Fibroblast of lung (primary cell): Measurements from ENCODE around the gene ZNF594. TPM values are rescaled to one million over a fixed set of nuclear protein-coding genes. Genes with fewer than 3 reads are reported as not detected.
"Not testable (repeated sequence)": the region's sequence is repeated elsewhere in the genome, so short reads cannot be mapped to it uniquely, and the experiment has no call there.

Source experiments
- DNase-seq, 2 donors: peaks; one replicate each; pipeline versions ENCODE4 v3.0.0 to v3.0.0-alpha.2; 2010; ENCODE audit warnings: low read depth in 2 of 2
- H2AFZ ChIP-seq: 2 replicates; pipeline ENCODE4 v1.5.1; 2012; ENCODE audit warnings: low read length, control low read depth, inconsistent platforms
- H3K27ac ChIP-seq: 2 replicates; pipeline ENCODE4 v1.5.1; 2011; ENCODE audit warnings: low read length, control low read depth; ENCODE audit not compliant: insufficient read depth
- H3K27me3 ChIP-seq: 2 replicates; pipeline ENCODE4 v1.5.1; 2011; ENCODE audit warnings: mild to moderate bottlenecking, low read length; ENCODE audit not compliant: control insufficient read depth, insufficient read depth
- H3K36me3 ChIP-seq: 2 replicates; pipeline ENCODE4 v1.5.1; 2011; ENCODE audit warnings: low read length; ENCODE audit not compliant: control insufficient read depth, insufficient read depth
- H3K4me1 ChIP-seq: 2 replicates; pipeline ENCODE4 v1.5.1; 2011; ENCODE audit warnings: low read length; ENCODE audit not compliant: control insufficient read depth, insufficient read depth; ENCODE audit errors: extremely low read depth
- H3K4me2 ChIP-seq: 2 replicates; pipeline ENCODE4 v1.5.1; 2011; ENCODE audit warnings: low read length, control low read depth; ENCODE audit not compliant: insufficient read depth; ENCODE audit errors: extremely low read depth
- H3K4me3 ChIP-seq, 4 experiments: fragments of 200-600 bp in 1 of 4; sonication (generic) in 1 of 4; replicated peaks in 1 of 4; 2 replicates each; pipeline ENCODE4 v1.5.1; 2011 to 2016; ENCODE audit warnings: low read length in 4 of 4, low read depth in 3 of 4, mild to moderate bottlenecking in 3 of 4, control low read depth in 2 of 4, inconsistent platforms in 1 of 4, mixed read lengths in 1 of 4; ENCODE audit not compliant: insufficient read depth in 1 of 4; ENCODE audit errors: control extremely low read depth in 1 of 4
- H3K79me2 ChIP-seq: 2 replicates; pipeline ENCODE4 v1.5.1; 2012; ENCODE audit warnings: mild to moderate bottlenecking, low read length, inconsistent platforms; ENCODE audit not compliant: control insufficient read depth, insufficient read depth
- H3K9ac ChIP-seq: 2 replicates; pipeline ENCODE4 v1.5.1; 2011; ENCODE audit warnings: mild to moderate bottlenecking, low read length, control low read depth; ENCODE audit not compliant: insufficient read depth
- H3K9me3 ChIP-seq: 2 replicates; pipeline ENCODE4 v1.5.1; 2012; ENCODE audit warnings: low read depth, low read length; ENCODE audit not compliant: control insufficient read depth, insufficient read depth
- H4K20me1 ChIP-seq: 2 replicates; pipeline ENCODE4 v1.5.1; 2011; ENCODE audit warnings: low read length; ENCODE audit not compliant: control insufficient read depth, insufficient read depth; ENCODE audit errors: extremely low read depth
- CTCF ChIP-seq, 2 donors: IDR thresholded peaks in 1 of 2; conservative IDR thresholded peaks in 1 of 2; 1 replicate in 1 of 2; 2 replicates in 1 of 2; pipeline ENCODE4 v1.5.1; 2011 to 2012; ENCODE audit warnings: low read length in 2 of 2, control low read depth in 1 of 2, inconsistent platforms in 1 of 2, low read depth in 1 of 2, mild to moderate bottlenecking in 1 of 2
- EZH2 ChIP-seq: IDR thresholded peaks from 2 replicates; pipeline ENCODE4 v1.5.1; 2012; ENCODE audit warnings: low read length, control low read depth, mild to moderate bottlenecking; ENCODE audit errors: missing control alignments
- polyA plus RNA-seq, 2 donors: library from polyadenylated mRNA; depleted of rRNA in 1 of 2; stranded (reverse) in 1 of 2; unstranded in 1 of 2; fragments of >200 nt; gene quantifications; 2 replicates each; pipeline ENCODE4 v1.2.1, GENCODE V29; 2011 to 2012; ENCODE audit warnings: missing spikeins in 1 of 2
- total RNA-seq: library from RNA; depleted of rRNA; stranded (reverse); fragments of >200 nt; gene quantifications from 2 replicates; pipeline ENCODE4 v1.2.1, GENCODE V29; 2014

The ZNF594 gene
- total and polyA plus RNA-seq, 2 donors (not counting 1 experiment from before 2014, with no cell fraction given): 2.9 to 8.3 TPM

- Histone ChIP-seq H3K9ac (no peak overlapping the region), H2AFZ (no peak overlapping the region), H3K27me3 (no peaks in the 10 kb centered on the region), H3K36me3 (no peaks in the 10 kb centered on the region), H4K20me1 (no peaks in the 10 kb centered on the region), H3K79me2 (no peaks in the 10 kb centered on the region), H3K4me3 (no peak overlapping the region), H3K9me3 (no peaks in the 10 kb centered on the region), H3K4me2 (no peak overlapping the region), H3K27ac (no peak overlapping the region), H3K4me1 (no peaks in the 10 kb centered on the region)
- peak; percentile 51 to 62 for TF ChIP-seq CTCF (conservative IDR thresholded peaks at IDR 0.05 in 1 of 2, IDR thresholded peaks at IDR 0.05 in 1 of 2; ENCODE audit: low read depth in 1 of 2, low read length in 2 of 2)
- TF ChIP-seq EZH2: no peak
- DNase-seq: peak; percentile 30 to 45
Observed at GRCh38 chr17:5237541-5238016, 45.9 kb upstream of the ZNF594 start.

GRCh38 chr17:5236938-5237540 is 45.4 kb upstream of the ZNF594 start:
- TF ChIP-seq EZH2: no peak
- TF ChIP-seq CTCF (conservative IDR thresholded peaks at IDR 0.05 in 1 of 2, IDR thresholded peaks at IDR 0.05 in 1 of 2; ENCODE audit: low read depth in 1 of 2, low read length in 2 of 2): no peak
- DNase-seq: no peak
- H3K27ac ChIP-seq: no peak overlapping the region
- H2AFZ ChIP-seq: no peak overlapping the region
- no peaks in the 10 kb centered on the region for H3K79me2 ChIP-seq
- H3K27me3 ChIP-seq: no peaks in the 10 kb centered on the region
- H3K9ac ChIP-seq: no peak overlapping the region
- H3K9me3 ChIP-seq: no peaks in the 10 kb centered on the region
- no peaks in the 10 kb centered on the region for H3K36me3 ChIP-seq
- H3K4me1 ChIP-seq: no peaks in the 10 kb centered on the region
- no peak overlapping the region for H3K4me2 ChIP-seq
- H4K20me1 ChIP-seq: no peaks in the 10 kb centered on the region
- no peak overlapping the region for H3K4me3 ChIP-seq

- no peak within 1 kb of the TSS for H3K4me2 ChIP-seq
- no peak for TF ChIP-seq CTCF (conservative IDR thresholded peaks at IDR 0.05 in 1 of 2, IDR thresholded peaks at IDR 0.05 in 1 of 2; ENCODE audit: low read depth in 1 of 2, low read length in 2 of 2)
- no peak for TF ChIP-seq EZH2
- DNase-seq: no peak
Observed at GRCh38 chr17:5234645-5235576, 43.2 kb upstream of the ZNF594 start, which contains the start of gene SCIMP. SCIMP (minus strand) TSS chr17:5234860; CDS start chr17:5234755, 105 bp downstream.

GRCh38 chr17:5233492-5233891 is 41.8 kb upstream of the ZNF594 start:
- not testable (repeated sequence) for H3K79me2 ChIP-seq, H3K4me3 ChIP-seq, H3K36me3 ChIP-seq, H3K27me3 ChIP-seq, H3K4me2 ChIP-seq, H2AFZ ChIP-seq, H3K9me3 ChIP-seq, H3K4me1 ChIP-seq, DNase-seq, H3K9ac ChIP-seq, H3K27ac ChIP-seq, H4K20me1 ChIP-seq

More at GRCh38 chr17:5234645-5235576, 43.2 kb upstream of the ZNF594 start, which contains the start of gene SCIMP:
- H2AFZ ChIP-seq: no peak within 1 kb of the TSS
- H3K79me2 ChIP-seq: no peaks in the 10 kb centered on the region
- no peak within 1 kb of the TSS for H3K4me3 ChIP-seq
- H4K20me1 ChIP-seq: no peaks in the 10 kb centered on the region
- H3K27ac ChIP-seq: no peak within 1 kb of the TSS
- H3K9me3 ChIP-seq: no peaks in the 10 kb centered on the region
- no peak within 1 kb of the TSS for H3K9ac ChIP-seq
- no peaks in the 10 kb centered on the region for H3K4me1 ChIP-seq
- no peaks in the 10 kb centered on the region for H3K27me3 ChIP-seq
- H3K36me3 ChIP-seq: no peaks in the 10 kb centered on the region
